H1 (cell line): ENCODE results near the gene DNAH1. TPM values are rescaled to one million over a fixed set of nuclear protein-coding genes. Genes with fewer than 3 reads are reported as not detected.

ENCODE experiments used
- microRNA counts: library from miRNA; unstranded; fragments of <30 nt; microRNA quantifications from one replicate; lab custom pipeline; 2015
- microRNA-seq, 2 experiments: library from miRNA; unstranded; fragments of <30 nt; microRNA quantifications; one replicate each; pipeline versions ENCODE4 to v1.2.0, GENCODE V29; 2016 to 2020; ENCODE audit warnings: borderline microRNAs expressed in 2 of 2, borderline number of aligned reads in 2 of 2, borderline replicate concordance in 1 of 2
- polyA plus RNA-seq, 7 experiments: library from polyadenylated mRNA; depleted of rRNA in 3 of 7; stranded (reverse) in 5 of 7; unstranded in 2 of 7; fragments of >200 nt in 5 of 7; fragments of 200-250 nt in 2 of 7; gene quantifications; 1 replicate in 5 of 7; 2 replicates in 1 of 7; 4 replicates in 1 of 7; pipeline versions ENCODE4 v1.2.1 to v1.2.3, GENCODE V29; 2011 to 2013; ENCODE audit warnings: missing spikeins in 2 of 7, mixed read lengths in 2 of 7
- small RNA-seq: library from polyadenylated mRNA; stranded (forward); fragments of <200 nt; extraction: miRNeasy Mini kit (QIAGEN cat#:217004); gene quantifications from one replicate; pipeline ENCODE3, GENCODE V24; 2013; ENCODE audit not compliant: insufficient read depth
- total RNA-seq: library from RNA; stranded (reverse); fragmentation: NEBNext Ultra II Directional; extraction: Animal tissue kit (Norgen Biotek cat#: 25700); gene quantifications from 2 replicates; pipeline ENCODE4 v1.2.1, GENCODE V29; 2021

The DNAH1 gene
- total and polyA plus RNA-seq, 2 of the 8 experiments (the other 6 are each of a cell fraction or from before 2014, with no cell fraction given): 1.0 to 1.5 TPM

MicroRNA genes within 50 kb of the gene (microRNA counts, 767-probe panel; counts per million panel counts)
- 879 counts per million, percentile 95 among the panel's probes with 10 or more counts for microRNA hsa-let-7g-5p (lab: Ali Mortazavi, UCI)

Small RNA genes within 50 kb of the gene (microRNA-seq; reads per million reads assigned to microRNA genes)
- gene MIR135A1 (1.8 to 2.3 reads per million in 2 experiments), gene MIRLET7G (37.7 to 142 reads per million in 2 experiments)

Small RNA genes within 50 kb of the gene (small RNA-seq; reads per million reads assigned to genes)
- gene MIR135A1 (6.3 reads per million, percentile 70 among the genes with 10 or more reads in this experiment), gene MIRLET7G (20.6 reads per million, percentile 92 among the genes with 10 or more reads in this experiment)

Other genes starting within 250 kb of the DNAH1 start
- gene POC1A, start 161.9 kb upstream of the DNAH1 start, total RNA-seq: 35.7 and 39.2 TPM in 2 replicates
- 35.7 and 44.9 TPM in 2 replicates for gene POC1A, start 161.9 kb upstream of the DNAH1 start, polyA plus RNA-seq (2011; rRNA removed)
- gene ALAS1, start 118.2 kb upstream of the DNAH1 start, total RNA-seq: 45.2 and 45.9 TPM in 2 replicates
- 84.4 and 87.7 TPM in 2 replicates for gene ALAS1, start 118.2 kb upstream of the DNAH1 start, polyA plus RNA-seq (2011; rRNA removed)
- gene TLR9, start 90.7 kb upstream of the DNAH1 start, total RNA-seq: not detected in 2 replicates
- 0.05 and 0.06 TPM in 2 replicates for gene TLR9, start 90.7 kb upstream of the DNAH1 start, polyA plus RNA-seq (2011; rRNA removed)
- 62.6 and 65.2 TPM in 2 replicates for gene TWF2, start 77.2 kb upstream of the DNAH1 start, total RNA-seq
- 90.4 and 135 TPM in 2 replicates for gene TWF2, start 77.2 kb upstream of the DNAH1 start, polyA plus RNA-seq (2011; rRNA removed)
- 5.2 and 5.4 TPM in 2 replicates for gene PPM1M, start 70.6 kb upstream of the DNAH1 start, total RNA-seq
- gene PPM1M, start 70.6 kb upstream of the DNAH1 start, polyA plus RNA-seq (2011; rRNA removed): 5.1 and 6.3 TPM in 2 replicates
- gene WDR82, start 37.7 kb upstream of the DNAH1 start, total RNA-seq: 77.2 and 82.7 TPM in 2 replicates
- 25.8 and 33.5 TPM in 2 replicates for gene WDR82, start 37.7 kb upstream of the DNAH1 start, polyA plus RNA-seq (2011; rRNA removed)
- gene GLYCTK, start 28.5 kb upstream of the DNAH1 start, total RNA-seq: 3.5 and 4.2 TPM in 2 replicates
- 8.7 and 11.1 TPM in 2 replicates for gene GLYCTK, start 28.5 kb upstream of the DNAH1 start, polyA plus RNA-seq (2011; rRNA removed)
- gene BAP1, start 93.7 kb downstream of the DNAH1 start, total RNA-seq: 72.9 and 80.3 TPM in 2 replicates
- gene BAP1, start 93.7 kb downstream of the DNAH1 start, polyA plus RNA-seq (2011; rRNA removed): 64.9 and 79.5 TPM in 2 replicates
- gene PHF7, start 94.3 kb downstream of the DNAH1 start, total RNA-seq: 9.5 and 12.0 TPM in 2 replicates
- gene PHF7, start 94.3 kb downstream of the DNAH1 start, polyA plus RNA-seq (2011; rRNA removed): 6.3 and 6.7 TPM in 2 replicates
- gene SEMA3G, start 128.8 kb downstream of the DNAH1 start, total RNA-seq: 1.5 TPM in 2 replicates
- gene SEMA3G, start 128.8 kb downstream of the DNAH1 start, polyA plus RNA-seq (2011; rRNA removed): 0.95 and 2.4 TPM in 2 replicates
- gene TNNC1, start 137.7 kb downstream of the DNAH1 start, total RNA-seq: 5.8 and 9.5 TPM in 2 replicates
- 16.4 and 18.5 TPM in 2 replicates for gene TNNC1, start 137.7 kb downstream of the DNAH1 start, polyA plus RNA-seq (2011; rRNA removed)
- gene NISCH, start 139.3 kb downstream of the DNAH1 start, total RNA-seq: 67.0 and 71.9 TPM in 2 replicates
- 71.2 and 108 TPM in 2 replicates for gene NISCH, start 139.3 kb downstream of the DNAH1 start, polyA plus RNA-seq (2011; rRNA removed)
- gene STAB1, start 179.0 kb downstream of the DNAH1 start, total RNA-seq: 1.8 and 1.9 TPM in 2 replicates
- 1.0 and 1.3 TPM in 2 replicates for gene STAB1, start 179.0 kb downstream of the DNAH1 start, polyA plus RNA-seq (2011; rRNA removed)
- 331 and 367 TPM in 2 replicates for gene NT5DC2, start 217.5 kb downstream of the DNAH1 start, total RNA-seq
- gene NT5DC2, start 217.5 kb downstream of the DNAH1 start, polyA plus RNA-seq (2011; rRNA removed): 477 and 618 TPM in 2 replicates
- 37.7 and 39.3 TPM in 2 replicates for gene UQCC5, start 220.3 kb downstream of the DNAH1 start, total RNA-seq
- 35.0 and 45.0 TPM in 2 replicates for gene UQCC5, start 220.3 kb downstream of the DNAH1 start, polyA plus RNA-seq (2011; rRNA removed)